Measurements from ENCODE around the gene PLEKHD1. TPM values are rescaled to one million over a fixed set of nuclear protein-coding genes. Genes with fewer than 3 reads are reported as not detected.

Gene PLEKHD1
- total and polyA plus RNA-seq, 2 of the 8 experiments (the other 6 are each of a cell fraction or from before 2014, with no cell fraction given), result 0.24 to 0.48 TPM

DNA sequence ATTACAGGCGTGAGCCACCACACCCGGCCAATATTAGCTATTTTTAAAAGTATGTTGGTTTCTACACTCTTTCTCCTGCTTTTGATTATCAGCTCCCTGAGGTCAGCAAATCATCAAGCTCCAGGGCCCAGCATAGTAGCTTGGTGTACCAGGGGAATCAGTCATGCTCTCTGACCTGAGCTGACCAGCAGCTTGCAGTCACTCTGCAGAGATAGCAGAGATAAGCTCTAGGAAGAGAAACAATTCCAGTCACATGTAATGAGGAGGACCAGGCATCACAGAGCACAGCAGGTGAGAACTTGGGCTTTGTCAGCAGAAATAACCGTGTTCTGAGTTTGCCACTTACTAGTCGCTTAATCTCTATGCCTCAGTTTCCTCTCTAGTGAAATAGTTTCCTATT lies 8.5 kb downstream of the PLEKHD1 start:
- Histone ChIP-seq H3K9ac (replicated peaks in 1 of 4; ENCODE audit: extremely low read depth in 1 of 4, low read depth in 3 of 4, low read length in 3 of 4) (no peak overlapping the region), H3K4me2 (ENCODE audit: insufficient read depth in 1 of 2, low read depth in 2 of 2, low read length in 2 of 2) (no peak overlapping the region), H3K9me3 (ENCODE audit: insufficient read depth in 2 of 2, low read depth in 1 of 2, low read length in 1 of 2) (no peaks in the 10 kb centered on the region), H4K20me1 (replicated peaks in 1 of 2; ENCODE audit: control insufficient read depth in 1 of 2, insufficient read depth in 2 of 2, low read length in 2 of 2) (no peaks in the 10 kb centered on the region), H3K23me2 (ENCODE audit: low read depth, low read length) (no peaks in the 10 kb centered on the region), H2AFZ (ENCODE audit: low read length) (no peak overlapping the region), H3K36me3 (ENCODE audit: control insufficient read depth in 2 of 4, insufficient read depth in 4 of 4, low read length in 3 of 4) (no peaks in the 10 kb centered on the region), H3K23ac (ENCODE audit: insufficient read length) (no peak overlapping the region), H2BK120ac (replicated peaks; ENCODE audit: low read depth, low read length) (no peak overlapping the region), H3K4ac (replicated peaks; ENCODE audit: insufficient read length, low read depth, low read length) (no peak overlapping the region), H3K27ac (ENCODE audit: low read depth, low read length) (no peak overlapping the region), H2BK20ac (ENCODE audit: low read length) (no peak overlapping the region), H4K91ac (replicated peaks; ENCODE audit: insufficient read length, low read length) (no peak overlapping the region), H3K4me3 (ENCODE audit: extremely low read depth in 1 of 4, insufficient read depth in 2 of 4, low read depth in 3 of 4, low read length in 4 of 4) (no peak overlapping the region), H2BK15ac (ENCODE audit: low read length) (no peak overlapping the region), H3K27me3 (replicated peaks in 1 of 4; ENCODE audit: control insufficient read depth in 3 of 4, extremely low read depth in 1 of 4, insufficient read depth in 3 of 4, low read length in 3 of 4) (no peaks in the 10 kb centered on the region), H2BK12ac (ENCODE audit: low read depth, low read length) (no peak overlapping the region), H3K18ac (ENCODE audit: extremely low read depth, low read length) (no peak overlapping the region), H3K4me1 (replicated peaks in 1 of 4; ENCODE audit: control insufficient read depth in 3 of 4, insufficient read depth in 4 of 4, low read length in 3 of 4) (no peaks in the 10 kb centered on the region), H2AK5ac (ENCODE audit: low read depth, low read length) (no peak overlapping the region), H3K79me2 (ENCODE audit: control insufficient read depth in 1 of 2, insufficient read depth in 2 of 2, low read length in 2 of 2) (no peaks in the 10 kb centered on the region), H3K56ac (replicated peaks; ENCODE audit: insufficient read length, low read depth, low read length) (no peak overlapping the region), H2BK5ac (ENCODE audit: low read depth, low read length) (no peak overlapping the region), H4K8ac (ENCODE audit: extremely low read depth, insufficient read depth, low read length) (no peak overlapping the region), H3K14ac (ENCODE audit: insufficient read length) (no peak overlapping the region), H3K79me1 (ENCODE audit: low read depth, low read length) (no peaks in the 10 kb centered on the region), H4K5ac (ENCODE audit: insufficient read length, low read depth, low read length) (no peak overlapping the region)
- POLR2A ChIA-PET (ENCODE audit: partially characterized antibody), result interaction anchor here (1.0 to 1.8 kb wide), 3 partner anchors 8 to 95 kb away, joined by 3 read pairs; partner anchors contain the start of genes ERH, PLEKHD1 and SLC39A9
- CTCF ChIA-PET (ENCODE audit: partially characterized antibody), result interaction anchor here (0.8 to 5.0 kb wide), 11 partner anchors 10 to 146 kb away, joined by 3 to 41 read pairs (median 4); partner anchors contain the start of genes CCDC177, ERH and SLC39A9
- WGBS, 2 experiments (ENCODE audit: extremely low coverage in 1 of 2, insufficient coverage in 1 of 2, insufficient read length in 1 of 2, insufficient replicate concordance in 2 of 2, low coverage in 1 of 2, low lambda C conversion rate in 2 of 2, missing lambda C conversion rate in 1 of 2), result 85% methylated on average over 4 of the region's 4 CpGs; no CpG with 5 or more reads in 1 of the 2 experiments
- no peak for DNase-seq (ENCODE audit: low read depth in 1 of 2, low spot score in 2 of 2)
- TF ChIP-seq CHD2 (IDR thresholded peaks at IDR 0.05; ENCODE audit: low read length) (no peak), TCF12 (IDR thresholded peaks at IDR 0.05; ENCODE audit: low read depth, low read length) (no peak), CHD1 (IDR thresholded peaks at IDR 0.05; ENCODE audit: low read depth, low read length) (no peak), TAF1 (IDR thresholded peaks at IDR 0.05; ENCODE audit: low read depth, low read length) (no peak)
- TF ChIP-seq, protein P1, sequence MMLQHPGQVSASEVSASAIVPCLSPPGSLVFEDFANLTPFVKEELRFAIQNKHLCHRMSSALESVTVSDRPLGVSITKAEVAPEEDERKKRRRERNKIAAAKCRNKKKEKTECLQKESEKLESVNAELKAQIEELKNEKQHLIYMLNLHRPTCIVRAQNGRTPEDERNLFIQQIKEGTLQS (IDR thresholded peaks at IDR 0.05; ENCODE audit: insufficient read depth, low read depth, low read length), result no peak
- FAIRE-seq, result no peak
